Left lobe of liver (tissue), 1 donor: Measurements from ENCODE around the gene CPA5. TPM values are rescaled to one million over a fixed set of nuclear protein-coding genes. Genes with fewer than 3 reads are reported as not detected.

Experiments used
- total RNA-seq: library from RNA; stranded (reverse); gene quantifications from one replicate; pipeline ENCODE4 v1.2.1, GENCODE V29; 2021
- donor health status: DM: no; HTN: yes; CAD: no.

The CPA5 gene
- total RNA-seq, 1 donor from 2014 or later: not detected

Other genes starting within 250 kb of the CPA5 start
- gene TMEM209, start 139.4 kb upstream of the CPA5 start, total RNA-seq: 7.5 TPM
- gene SSMEM1, start 137.0 kb upstream of the CPA5 start, total RNA-seq: not detected
- 1.9 TPM for gene CPA2, start 78.0 kb upstream of the CPA5 start, total RNA-seq
- gene CPA4, start 51.7 kb upstream of the CPA5 start, total RNA-seq: not detected
- 16.8 TPM for gene CPA1, start 35.7 kb downstream of the CPA5 start, total RNA-seq
- 3.5 TPM for gene CEP41, start 96.2 kb downstream of the CPA5 start, total RNA-seq
- gene MEST, start 147.3 kb downstream of the CPA5 start, total RNA-seq: 44.4 TPM